Right forelimb (tissue), 1 donor: ENCODE measurements around the gene TTC31.
"Not testable (repeated sequence)": the region's sequence is repeated elsewhere in the genome, so short reads cannot be mapped to it uniquely, and the experiment has no call there.

ENCODE experiments used
- DNase-seq: peaks from one replicate; pipeline ENCODE4 v3.0.0-alpha.2; 2018

The TTC31 gene

DNA sequence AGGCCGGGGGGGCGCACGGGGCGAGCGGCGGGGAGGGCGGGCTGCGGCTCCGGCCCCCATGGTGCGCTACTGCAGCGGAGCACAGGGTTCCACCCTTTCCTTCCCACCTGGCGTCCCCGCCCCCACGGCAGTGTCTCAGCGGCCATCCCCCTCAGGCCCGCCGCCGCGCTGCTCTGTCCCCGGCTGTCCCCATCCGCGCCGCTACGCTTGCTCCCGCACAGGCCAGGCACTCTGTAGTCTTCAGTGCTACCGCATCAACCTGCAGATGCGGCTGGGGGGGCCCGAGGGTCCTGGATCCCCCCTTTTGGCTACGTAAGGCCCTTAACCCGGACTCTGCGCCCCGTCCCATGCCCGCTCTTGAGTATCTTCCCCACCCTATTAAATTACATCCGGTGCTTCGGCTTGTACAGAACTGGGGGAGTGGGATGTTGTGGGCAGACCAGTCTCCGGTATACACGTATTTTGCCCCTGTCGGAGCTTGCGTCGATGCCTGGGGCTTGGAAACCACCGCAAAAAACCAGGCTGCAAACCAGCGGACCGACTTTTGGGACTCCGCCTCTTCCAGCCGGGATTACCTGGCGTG is 25.2 kb upstream of the TTC31 start:
- peak; percentile 81 for DNase-seq

DNA sequence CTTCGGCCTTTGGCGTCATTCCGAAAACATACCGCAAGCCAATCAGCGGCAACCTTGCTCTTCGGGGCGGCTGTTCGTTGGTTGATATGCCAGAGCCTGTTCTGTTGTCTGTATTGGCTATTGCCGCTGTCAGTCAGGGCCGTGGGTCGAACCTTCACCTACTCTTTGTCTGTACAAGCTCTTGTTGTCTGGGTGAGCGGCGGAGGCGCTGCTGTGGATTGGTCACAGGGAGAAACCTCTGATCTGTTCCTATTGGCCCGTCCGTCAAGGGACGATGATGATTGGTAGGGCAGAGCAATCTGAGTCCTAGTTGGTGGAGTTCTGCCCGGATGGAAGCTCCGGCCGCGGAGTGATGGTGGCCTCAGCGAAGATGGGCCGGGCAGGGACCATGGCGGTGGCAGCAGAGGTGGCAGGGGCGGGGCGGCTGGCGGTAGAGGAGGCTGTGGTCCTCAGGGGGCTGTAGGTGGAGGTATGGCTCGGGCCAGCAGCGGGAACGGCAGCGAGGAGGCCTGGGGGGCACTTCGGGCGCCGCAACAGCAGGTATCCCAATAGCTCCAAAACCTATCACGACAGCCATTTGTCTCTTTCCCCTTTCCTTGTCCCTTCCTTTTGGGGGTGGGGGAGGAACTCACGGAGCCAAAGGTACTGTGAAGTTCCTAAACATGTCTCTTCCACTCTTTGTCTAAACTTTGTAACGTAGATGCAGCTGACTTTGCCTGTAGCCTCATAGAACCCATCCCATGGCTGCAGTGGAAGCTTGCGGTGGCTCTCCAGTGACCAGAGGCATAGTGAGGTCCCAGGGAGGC is 24.5 kb upstream of the TTC31 start, which contains the start of gene WBP1:
WBP1 (plus strand) TSS at position 307 of the 806 bp plus-strand sequence; CDS start at position 472, 165 bp downstream.
- DNase-seq, result peak; percentile 99

- no peak for DNase-seq
Observed at GRCh38 chr2:74458938-74459363, 23.9 kb upstream of the TTC31 start.

GRCh38 chr2:74459503-74460118 is 23.3 kb upstream of the TTC31 start:
- DNase-seq, result not testable (repeated sequence)

GRCh38 chr2:74460187-74460586 is 22.7 kb upstream of the TTC31 start:
- DNase-seq, result not testable (repeated sequence)

DNA sequence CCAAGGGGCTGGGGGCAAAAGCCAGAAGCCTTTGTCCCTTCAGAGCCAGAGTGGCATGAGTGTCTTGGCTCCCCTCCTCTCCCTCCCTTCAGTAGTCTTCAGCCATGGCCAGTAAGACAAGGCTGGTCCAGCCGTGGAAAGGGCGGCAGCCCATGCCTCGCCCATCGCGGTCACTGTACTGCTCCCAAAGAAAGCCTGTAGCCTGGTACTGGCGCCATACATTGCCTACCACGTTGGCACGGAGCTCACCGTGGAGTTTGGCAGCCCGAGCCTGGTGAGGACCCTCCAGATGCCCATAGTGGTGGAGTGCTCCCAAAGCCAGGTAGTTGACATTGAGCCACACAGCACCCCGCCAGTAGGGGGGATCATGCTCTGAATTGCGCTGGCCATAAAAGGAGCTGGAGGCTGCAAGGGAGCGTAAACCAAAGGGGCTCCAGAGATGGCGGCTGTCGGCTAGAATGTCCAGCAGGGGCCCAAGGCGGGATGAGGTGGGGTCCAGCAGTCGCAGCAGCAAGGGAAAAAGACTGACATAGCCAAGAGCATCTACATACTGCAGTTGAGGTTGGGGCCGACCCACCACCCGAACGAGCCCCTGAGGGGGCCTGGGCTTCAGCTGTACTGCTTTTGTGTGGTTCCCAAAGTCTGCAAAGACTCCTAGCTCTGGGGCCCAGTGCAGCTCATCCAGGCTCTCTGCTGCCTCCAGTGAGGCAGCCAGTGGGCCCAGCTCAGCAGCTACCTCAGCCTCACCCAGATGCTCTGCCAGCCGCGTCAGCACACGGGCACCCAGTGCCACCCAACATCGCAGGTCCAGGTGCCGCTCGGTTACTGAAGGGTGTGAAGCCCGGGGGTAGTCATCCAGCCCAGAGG is 21.5 kb upstream of the TTC31 start:
- DNase-seq, result no peak

DNA sequence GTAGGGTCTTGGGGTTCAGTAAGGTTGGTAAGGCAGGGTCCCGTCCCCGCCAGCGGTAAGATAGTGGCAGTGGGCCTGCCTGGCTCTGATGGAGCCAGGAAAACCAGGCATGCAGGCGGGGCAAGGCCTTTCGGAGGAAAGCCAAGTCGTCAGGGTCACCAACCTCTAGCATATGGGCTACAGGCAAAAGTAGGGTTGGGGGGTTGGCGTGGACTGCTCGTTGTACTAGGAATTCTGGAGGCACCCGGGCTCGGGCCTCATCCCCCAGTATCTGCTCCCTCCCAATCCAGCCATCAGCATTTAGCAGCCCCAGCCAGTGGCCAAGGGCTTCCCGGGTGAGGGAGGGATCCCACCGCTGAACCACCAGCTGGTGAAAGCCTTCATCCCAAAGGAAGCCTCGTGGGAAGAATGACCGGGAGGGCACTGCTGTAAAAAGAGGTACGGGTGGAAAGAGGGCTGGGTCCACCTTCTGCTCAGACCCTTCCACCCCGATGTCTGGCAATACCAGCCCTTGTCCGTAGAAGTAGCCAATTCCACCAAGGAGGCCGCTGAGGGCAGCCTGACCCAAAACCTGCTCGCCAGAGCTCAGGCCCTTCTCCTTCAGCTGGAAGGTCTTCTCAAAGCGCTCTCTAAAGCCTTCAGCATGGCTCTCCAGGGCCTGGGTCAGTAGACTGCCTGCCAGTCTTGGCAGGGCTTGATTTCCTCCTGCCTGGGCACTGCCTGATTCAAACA is 20.7 kb upstream of the TTC31 start:
- DNase-seq, result no peak

GRCh38 chr2:74462786-74463105 is 20.1 kb upstream of the TTC31 start:
- DNase-seq, result no peak

GRCh38 chr2:74464406-74464805 is 18.5 kb upstream of the TTC31 start:
- DNase-seq, result no peak

DNA sequence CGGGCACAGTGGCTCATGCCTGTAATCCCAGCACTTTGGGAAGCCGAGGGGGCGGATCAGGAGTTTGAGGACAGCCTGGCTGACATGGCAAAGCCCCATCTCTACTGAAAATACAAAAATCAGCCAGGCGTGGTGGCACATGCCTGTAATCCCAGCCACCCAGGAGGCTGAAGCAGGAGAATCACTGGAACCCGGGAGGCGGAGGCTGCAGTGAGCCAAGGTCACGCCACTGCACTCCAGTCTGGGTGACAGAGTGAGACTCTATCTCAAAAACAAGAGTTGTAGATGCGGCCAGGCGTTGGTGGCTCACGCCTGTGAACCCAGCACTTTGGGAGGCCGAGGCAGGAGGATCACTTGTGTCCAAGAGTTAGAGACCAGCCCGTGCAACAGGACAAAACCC is 12.1 kb upstream of the TTC31 start:
- not testable (repeated sequence) for DNase-seq

- no peak for DNase-seq
Observed at GRCh38 chr2:74471332-74472065, 11.4 kb upstream of the TTC31 start.

GRCh38 chr2:74472086-74472944 is 10.6 kb upstream of the TTC31 start, which contains the start of gene MRPL53:
Gene MRPL53, minus strand, starts transcription at chr2:74472680. Its CDS starts 20 bp downstream, at chr2:74472660.
- DNase-seq, result peak; percentile 98

GRCh38 chr2:74472945-74473258 is 10.0 kb upstream of the TTC31 start:
- DNase-seq, result no peak

DNA sequence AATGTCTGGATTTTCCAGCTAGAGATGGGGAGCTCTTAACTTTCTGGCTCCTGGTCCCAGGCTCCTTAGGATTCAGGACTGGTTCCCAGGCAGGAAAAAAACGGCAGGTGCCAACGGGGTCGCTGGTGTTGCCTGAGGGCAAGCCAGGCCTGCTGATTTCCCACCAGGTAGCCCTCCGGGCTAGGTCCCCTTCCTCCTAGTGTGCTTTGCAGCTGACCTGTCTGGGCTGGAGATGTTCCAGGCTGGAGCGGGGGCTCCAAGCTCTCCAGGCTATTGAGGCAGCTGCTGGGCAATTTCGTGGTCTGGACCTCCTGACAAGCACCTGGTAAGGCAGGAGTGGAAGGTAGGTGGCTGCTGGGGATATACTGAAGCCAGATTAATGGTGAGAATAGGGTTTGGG is 8.4 kb upstream of the TTC31 start:
- no peak for DNase-seq

DNA sequence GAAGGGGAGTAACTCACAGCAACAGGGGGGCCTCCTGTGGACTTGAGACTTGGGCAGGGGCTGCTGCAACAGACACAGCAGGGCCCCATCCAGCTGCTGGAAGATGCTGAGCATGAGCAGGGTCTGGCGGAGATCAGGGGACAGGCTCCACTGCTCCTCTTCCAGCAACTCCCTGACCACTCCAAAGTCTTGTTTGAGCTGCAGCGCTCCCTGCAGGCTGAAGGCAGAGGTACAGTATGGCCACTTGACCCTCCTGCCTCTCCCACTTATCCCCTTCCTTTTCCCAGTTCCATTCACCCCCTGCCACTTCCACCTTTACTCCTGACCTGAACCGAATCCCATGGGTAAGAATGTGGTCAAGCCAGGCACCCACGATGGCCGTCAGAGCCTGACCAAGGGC is 8.0 kb upstream of the TTC31 start:
- DNase-seq, result no peak

GRCh38 chr2:74481431-74481830 is 1.4 kb upstream of the TTC31 start:
- no peak for DNase-seq

- DNase-seq, result no peak
Observed at GRCh38 chr2:74481961-74482800, 700 bp upstream of the TTC31 start.

GRCh38 chr2:74483675-74484164 is 839 bp downstream of the TTC31 start:
- DNase-seq, result not testable (repeated sequence)

- no peak for DNase-seq
Observed at GRCh38 chr2:74486141-74486540, 3.3 kb downstream of the TTC31 start.
